Endothelial cell of hepatic sinusoid (primary cell): ENCODE measurements around the gene CERS5.

Experiments
- in situ Hi-C: cut with HindIII; loops from 2 replicates; pipeline ENCODE4 v1.10.0; 2017; ENCODE audit warnings: low sequenced_read_pairs

The CERS5 gene

GRCh38 chr12:50167049-50167828 is at the start of gene CERS5:
TSS of gene CERS5 (minus strand) at chr12:50167369. CDS start at chr12:50167297, 72 bp downstream.
- in situ Hi-C loops = no loop called here

- in situ Hi-C loops = no loop called here
These were observed 47.9 kb upstream of the CERS5 start for GRCh38 chr12:50215033-50215432.

GRCh38 chr12:50214018-50214417 is 46.8 kb upstream of the CERS5 start:
- in situ Hi-C loops = no loop called here

GRCh38 chr12:50213439-50213838 is 46.3 kb upstream of the CERS5 start:
- in situ Hi-C loops = no loop called here

DNA sequence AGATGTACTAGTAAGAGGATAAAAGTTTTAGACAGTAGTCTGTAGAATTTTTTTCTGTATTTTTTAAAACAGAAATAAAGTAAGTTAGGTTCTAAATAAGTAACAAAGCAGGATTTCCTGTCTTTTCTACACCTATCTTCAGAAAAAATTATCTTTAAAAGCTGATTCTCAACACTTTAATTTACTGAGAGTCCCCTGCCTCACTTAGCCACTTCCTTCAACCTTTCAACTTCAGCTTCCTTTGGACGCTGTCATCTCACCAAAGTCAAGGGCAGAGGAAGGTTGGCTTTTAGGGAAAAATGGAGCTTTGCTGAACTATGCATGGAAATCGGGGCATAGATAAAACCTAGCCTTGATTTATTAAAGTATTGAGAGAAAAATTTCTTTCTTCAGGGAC is 44.9 kb upstream of the CERS5 start:
- in situ Hi-C loops = no loop called here

DNA sequence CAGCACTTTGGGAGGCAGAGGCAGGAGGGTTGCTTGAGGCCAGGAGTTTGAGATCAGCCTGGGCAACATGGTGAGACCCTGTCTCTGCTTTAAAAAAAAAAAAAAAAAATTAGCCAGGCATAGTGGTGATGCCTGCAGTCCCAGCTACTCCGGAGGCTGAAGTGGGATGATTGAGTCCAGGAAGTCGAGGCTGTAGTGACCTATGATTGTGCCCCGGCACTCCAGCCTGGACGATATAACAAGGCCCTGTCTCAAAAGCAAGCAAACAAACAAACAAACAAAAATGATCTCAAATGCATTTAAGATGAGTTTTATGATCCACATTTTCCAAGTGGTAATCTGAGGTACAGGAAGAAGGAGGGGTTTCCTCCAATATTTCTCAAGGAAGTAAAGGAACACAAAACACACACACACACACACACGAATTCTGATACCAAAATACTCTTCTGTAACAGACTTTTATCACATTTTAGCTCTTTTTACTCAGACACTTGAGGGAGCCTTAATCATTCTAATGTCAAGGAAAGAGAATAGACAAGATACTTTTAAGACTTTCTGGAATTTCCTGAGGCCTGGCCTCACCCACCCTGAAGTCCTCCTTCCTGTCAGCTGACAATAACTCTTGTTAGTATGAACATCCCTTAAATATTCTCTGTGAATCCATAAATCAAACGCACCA is 44.4 kb upstream of the CERS5 start:
- in situ Hi-C loops = no loop called here

GRCh38 chr12:50207424-50207823 is 40.3 kb upstream of the CERS5 start:
- in situ Hi-C loops = loop anchor here (5.0 kb wide), 1 partner anchor 75 kb away; the partner anchor contains the start of gene LIMA1

DNA sequence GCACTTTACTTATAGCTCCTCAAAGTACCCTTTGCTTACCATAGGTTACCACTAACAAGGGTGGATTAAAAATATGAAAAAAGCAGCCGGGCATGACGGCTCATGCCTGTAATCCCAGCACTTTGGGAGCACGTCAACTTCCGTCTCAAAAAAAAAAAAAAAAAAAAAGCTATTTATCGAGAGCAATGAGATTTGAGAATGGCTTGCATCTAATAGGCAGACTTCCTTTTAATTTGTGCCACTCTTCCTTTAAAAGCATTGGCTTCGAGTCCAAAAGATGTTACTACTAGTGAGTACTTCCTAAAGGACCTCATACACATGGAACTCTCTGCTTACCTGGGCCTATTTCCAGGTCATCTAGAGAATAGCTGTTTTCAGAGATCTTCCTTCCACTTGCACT is 38.5 kb upstream of the CERS5 start:
- in situ Hi-C loops = loop anchor here (5.0 kb wide), 1 partner anchor 77 kb away; the partner anchor contains the start of gene LIMA1

DNA sequence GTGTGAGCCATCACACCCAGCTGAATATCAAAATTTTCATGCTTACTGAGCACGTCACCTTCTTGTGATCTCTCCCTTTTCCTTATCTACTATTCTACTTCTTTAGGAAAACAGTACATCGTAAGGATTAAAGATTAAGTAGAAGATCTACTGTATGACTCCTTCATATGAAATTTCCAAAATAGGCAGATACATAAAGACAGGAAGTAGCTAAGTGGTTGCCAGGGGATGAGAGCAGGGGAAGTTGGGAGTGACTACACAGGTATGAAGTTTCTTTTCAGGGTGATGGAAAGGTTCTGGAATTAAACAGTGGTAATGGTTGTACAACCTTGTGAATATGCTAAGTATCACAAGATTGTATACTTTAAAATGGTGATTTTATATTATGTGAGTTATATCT is 36.5 kb upstream of the CERS5 start:
- in situ Hi-C loops = no loop called here

- in situ Hi-C loops = no loop called here
These were observed 34.9 kb upstream of the CERS5 start for GRCh38 chr12:50201987-50202521.

DNA sequence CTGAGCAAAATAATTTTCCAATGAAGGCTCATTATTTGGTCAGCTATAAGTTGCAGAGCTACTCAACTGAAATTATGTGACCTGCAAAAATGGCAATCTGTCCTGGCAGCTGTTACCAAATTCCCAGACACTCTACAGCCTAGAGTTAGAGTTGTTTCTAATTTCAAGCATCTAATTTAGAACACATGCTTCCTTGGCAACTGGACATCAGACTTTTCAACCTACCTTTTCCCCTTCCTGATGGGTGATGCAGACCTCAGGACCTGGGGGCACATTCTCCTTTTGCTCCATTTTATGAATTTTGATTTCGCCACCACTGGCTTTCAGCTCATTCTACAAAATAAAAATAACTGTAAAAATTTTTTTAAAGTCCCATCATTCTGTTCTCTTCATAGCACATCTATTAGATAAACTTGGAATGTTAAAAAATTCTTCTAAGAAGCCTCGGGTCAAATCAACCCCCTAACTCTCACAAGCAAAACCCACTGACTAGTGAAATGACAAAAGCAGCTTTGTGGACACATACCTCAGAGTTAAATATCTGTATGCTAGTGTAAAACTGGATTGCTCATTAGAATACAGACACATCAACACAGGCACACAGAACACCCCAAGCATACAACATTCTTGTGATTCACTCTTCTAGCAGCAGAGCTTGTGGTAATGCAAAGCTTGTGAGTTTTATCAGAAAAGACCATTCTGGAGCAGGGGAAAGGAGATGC is 33.5 kb upstream of the CERS5 start:
- in situ Hi-C loops = no loop called here

DNA sequence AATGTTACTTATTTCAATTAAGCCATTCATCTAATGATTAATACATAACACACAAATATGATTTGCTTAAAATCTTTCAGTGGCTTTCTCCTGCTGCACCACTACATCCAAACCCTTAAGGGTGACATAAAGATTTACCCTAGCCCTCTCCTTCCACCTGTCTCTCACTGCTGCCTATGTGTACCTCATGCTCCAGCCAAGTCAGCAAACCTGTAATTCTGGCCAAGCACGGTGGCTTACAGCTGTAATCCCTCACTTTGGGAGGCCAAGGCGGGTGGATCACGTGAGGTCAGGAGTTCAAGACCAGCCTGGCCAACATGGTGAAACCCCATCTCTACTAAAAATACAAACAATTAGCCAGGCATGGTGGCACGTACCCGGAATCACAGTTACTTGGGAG is 31.7 kb upstream of the CERS5 start:
- in situ Hi-C loops = loop anchor here (5.0 kb wide), 1 partner anchor 52 kb away; no protein-coding TSS in a partner anchor

DNA sequence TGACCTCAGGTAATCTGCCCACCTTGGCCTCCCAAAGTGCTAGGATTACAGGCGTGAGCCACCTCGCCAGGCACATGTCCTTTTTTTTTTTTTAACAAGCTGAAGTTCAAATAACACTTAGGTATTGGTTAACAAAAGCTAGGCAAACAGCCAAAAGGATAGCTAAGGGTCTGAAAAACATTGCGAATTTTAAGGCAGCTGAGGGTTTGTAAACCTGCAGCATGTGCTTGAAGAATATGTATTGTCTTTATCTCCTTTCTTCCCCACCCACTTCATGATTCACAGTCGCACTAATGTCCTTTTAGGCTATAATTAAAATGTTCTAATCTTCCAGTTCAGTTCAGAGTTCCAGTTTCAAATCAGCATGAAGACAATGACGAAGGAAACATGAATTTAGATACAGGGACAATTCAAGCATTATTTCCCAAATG is 30.1 kb upstream of the CERS5 start:
- in situ Hi-C loops = loop anchor here (5.0 kb wide), 1 partner anchor 50 kb away; no protein-coding TSS in a partner anchor

DNA sequence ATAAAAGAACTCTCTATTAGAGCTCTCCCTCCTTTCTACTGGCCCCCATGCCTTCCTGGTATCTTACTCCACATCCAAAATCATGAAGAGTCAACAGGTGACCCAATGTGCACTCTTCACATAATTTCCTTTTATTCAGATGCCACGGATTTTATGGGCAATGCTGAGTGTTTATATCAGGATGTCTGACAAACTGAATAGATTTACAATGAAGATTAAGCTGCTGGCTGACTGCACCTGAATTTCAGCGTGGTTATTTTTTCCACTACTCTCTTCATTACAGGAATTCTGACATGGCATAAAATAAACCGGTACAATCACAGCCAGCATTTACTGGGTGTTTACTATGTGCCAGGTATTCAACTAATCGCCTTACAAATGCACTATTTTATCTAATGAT is 29.4 kb upstream of the CERS5 start:
- in situ Hi-C loops = loop anchor here (5.0 kb wide), 1 partner anchor 49 kb away; no protein-coding TSS in a partner anchor

GRCh38 chr12:50195832-50196231 is 28.7 kb upstream of the CERS5 start:
- in situ Hi-C loops = loop anchor here (5.0 kb wide), 1 partner anchor 49 kb away; no protein-coding TSS in a partner anchor

- in situ Hi-C loops = no loop called here
These were observed 25.7 kb upstream of the CERS5 start for GRCh38 chr12:50192908-50193307.

DNA sequence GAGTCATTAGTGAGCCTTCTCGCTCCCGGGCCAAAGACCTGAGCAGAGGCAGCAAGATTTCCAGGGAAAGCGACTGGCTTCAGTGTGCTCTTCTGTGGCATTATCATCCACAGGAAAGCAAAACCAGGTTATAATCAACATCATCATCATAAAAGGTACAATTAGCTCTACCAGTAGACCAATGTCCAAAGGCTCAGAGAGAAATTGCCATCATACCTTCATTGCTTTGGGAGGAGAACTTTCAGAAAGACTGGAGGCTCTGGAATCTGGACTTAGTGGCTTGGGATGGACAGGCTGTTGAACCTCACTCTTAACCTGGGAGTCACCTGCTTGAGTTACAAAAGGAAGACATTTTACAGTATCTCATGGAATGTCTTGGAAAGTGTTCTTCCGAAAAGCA is 25.1 kb upstream of the CERS5 start:
- in situ Hi-C loops = no loop called here

- in situ Hi-C loops = no loop called here
These were observed 23.7 kb upstream of the CERS5 start for GRCh38 chr12:50190859-50191258.

GRCh38 chr12:50188875-50189575 is 21.9 kb upstream of the CERS5 start:
- in situ Hi-C loops = no loop called here

DNA sequence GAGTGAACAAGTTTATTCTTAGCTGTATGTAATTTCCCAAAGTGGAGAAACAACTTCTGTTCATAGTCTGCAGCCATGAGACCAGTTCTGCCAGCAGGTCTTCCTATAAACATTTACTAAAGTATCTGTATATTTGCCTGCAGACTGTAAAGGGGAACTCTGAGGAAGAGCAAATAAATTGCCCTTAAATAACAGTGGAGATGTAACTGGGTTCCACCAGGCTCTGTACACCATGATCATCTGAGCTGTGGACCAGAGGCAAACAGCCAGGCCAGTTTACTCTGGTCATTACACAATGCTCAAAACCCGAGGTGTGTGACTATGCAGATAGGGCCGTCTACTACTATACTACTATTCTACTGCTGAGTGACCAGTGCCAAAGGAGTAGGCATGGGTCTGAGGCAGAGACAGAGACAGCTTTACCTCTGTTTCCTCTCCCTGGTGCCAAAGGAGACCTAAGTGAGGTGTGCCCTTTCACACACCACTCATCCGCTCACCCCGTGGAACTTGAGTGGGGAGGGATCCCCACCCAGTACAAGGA is 21.1 kb upstream of the CERS5 start:
- in situ Hi-C loops = no loop called here
